Subcutaneous adipose tissue (tissue), 4 donors: ENCODE results near the gene SCG3. TPM values are rescaled to one million over a fixed set of nuclear protein-coding genes. Genes with fewer than 3 reads are reported as not detected.

ENCODE experiments used
- CTCF ChIP-seq: fragments of 450-650 bp; IDR thresholded peaks from one replicate; pipeline ENCODE4 v1.5.1; 2016; ENCODE audit warnings: low read depth, mild to moderate bottlenecking, control low read depth, antibody characterized with exemption, moderate library complexity
- total RNA-seq, 4 donors: library from RNA; depleted of rRNA; stranded (reverse); fragments of >200 nt; gene quantifications; one replicate each; pipeline ENCODE4 v1.1.0, GENCODE V29; 2016

SCG3 gene
- total RNA-seq, 4 donors from 2014 or later: not detected

GRCh38 chr15:51738553-51738952 lies 57.2 kb downstream of the SCG3 start:
- no peak for TF ChIP-seq CTCF

- TF ChIP-seq CTCF: no peak
These were observed 57.9 kb downstream of the SCG3 start for GRCh38 chr15:51739061-51739712.

- no peak for TF ChIP-seq CTCF
These were observed 68.0 kb downstream of the SCG3 start for GRCh38 chr15:51749307-51749706.

- TF ChIP-seq CTCF: no peak
These were observed 68.9 kb downstream of the SCG3 start for GRCh38 chr15:51750186-51750585.

GRCh38 chr15:51750792-51751696 lies 69.7 kb downstream of the SCG3 start, which contains the start of gene TMOD2:
TSS of gene TMOD2 (plus strand) at chr15:51751597. CDS start at chr15:51766442, 14,845 bp downstream.
- TF ChIP-seq CTCF: no peak

- no peak for TF ChIP-seq CTCF
These were observed 70.7 kb downstream of the SCG3 start for GRCh38 chr15:51751697-51752683.
